K562 (cell line): ENCODE measurements around the gene GGNBP2. TPM values are rescaled to one million over a fixed set of nuclear protein-coding genes. Genes with fewer than 3 reads are reported as not detected.

Experiments
- ATAC-seq: fragments of 200-7000 bp; cut with Tn5 transposase; 3 replicates; pipeline ENCODE4 v1.9.1; 2020; ENCODE audit warnings: moderate library complexity
- BruUV-seq: library from RNA; stranded (reverse); fragments of 400-500 nt; replicated peaks from 2 replicates; lab custom pipeline; 2021; lab: Mats Ljungman, UMichigan
- CTCF ChIA-PET: fragments of 300-600 bp; formaldehyde crosslinking; extraction: SDS; loops from one replicate; lab custom pipeline; 2021; ENCODE audit warnings: low intra/inter-chr PET ratio; lab: Yijun Ruan, JAX
- POLR2A ChIA-PET: fragments of 300-600, 350-650 bp; sonication (Branson Sonifier 250); formaldehyde crosslinking; extraction: SDS; loops from one replicate; lab custom pipeline; 2021; ENCODE audit warnings: antibody characterized with exemption, inconsistent platforms; lab: Yijun Ruan, JAX
- DNase-seq, 4 experiments: peaks; one replicate each; pipeline versions ENCODE4 v3.0.0 to v3.0.0-alpha.2; 2011 to 2018; ENCODE audit warnings: low spot score in 3 of 4, mixed read lengths in 3 of 4; ENCODE audit errors: extremely low read depth in 1 of 4
- FAIRE-seq: peaks from 2 replicates; lab custom pipeline; 2011; peaks lifted over from hg19 to GRCh38; lab: Jason Lieb, UNC
- H2AFZ ChIP-seq: 2 replicates; pipeline ENCODE4 v1.6.0; 2011; ENCODE audit warnings: low read depth, low read length, control low read depth, inconsistent platforms
- H3K27ac ChIP-seq: fragments of 200-600 bp; 3 replicates; pipeline ENCODE4 v1.8.0; 2011; ENCODE audit warnings: low read depth, mild to moderate bottlenecking, control low read depth, inconsistent platforms, low read length, moderate library complexity, mixed read lengths; ENCODE audit errors: extremely low read depth
- H3K27me3 ChIP-seq, 2 experiments: fragments of 300-600 bp in 1 of 2; 2 replicates in 1 of 2; 3 replicates in 1 of 2; pipeline versions ENCODE4 v1.6.0 to v1.8.0; 2011; ENCODE audit warnings: inconsistent platforms in 2 of 2, low read length in 2 of 2, mild to moderate bottlenecking in 1 of 2, mixed read lengths in 1 of 2, moderate library complexity in 1 of 2; ENCODE audit not compliant: control insufficient read depth in 2 of 2, insufficient read depth in 2 of 2
- H3K36me3 ChIP-seq: fragments of 300-600 bp; 3 replicates; pipeline ENCODE4 v1.8.0; 2011; ENCODE audit warnings: mild to moderate bottlenecking, low read length, inconsistent platforms; ENCODE audit not compliant: control insufficient read depth, insufficient read depth
- H3K4me1 ChIP-seq, 2 experiments: fragments of 200-600 bp in 1 of 2; replicated peaks in 1 of 2; 2 replicates in 1 of 2; 3 replicates in 1 of 2; pipeline versions ENCODE4 v1.5.1 to v1.8.0; 2011; ENCODE audit warnings: inconsistent platforms in 2 of 2, low read length in 2 of 2, mild to moderate bottlenecking in 1 of 2, mixed read lengths in 1 of 2, moderate library complexity in 1 of 2; ENCODE audit not compliant: control insufficient read depth in 2 of 2, insufficient read depth in 2 of 2
- H3K4me2 ChIP-seq: 2 replicates; pipeline ENCODE4 v1.6.1; 2011; ENCODE audit warnings: low read length, control low read depth, inconsistent platforms, mixed read lengths; ENCODE audit not compliant: insufficient read depth
- H3K4me3 ChIP-seq: fragments of 200-600 bp; sonication (generic), shearing (Covaris generic); 2 replicates; pipeline ENCODE4 v1.5.1; 2016; ENCODE audit warnings: control low read depth, inconsistent platforms
- H3K79me2 ChIP-seq: fragments of 200-600 bp; 3 replicates; pipeline ENCODE4 v1.8.0; 2011; ENCODE audit warnings: low read length, inconsistent platforms; ENCODE audit not compliant: control insufficient read depth, insufficient read depth
- H3K9ac ChIP-seq, 2 experiments: 2 replicates each; pipeline versions ENCODE4 v1.6.0 to v1.6.1; 2011; ENCODE audit warnings: low read depth in 2 of 2, low read length in 2 of 2, control low read depth in 1 of 2, inconsistent platforms in 1 of 2, mild to moderate bottlenecking in 1 of 2, mixed read lengths in 1 of 2; ENCODE audit not compliant: insufficient read depth in 1 of 2
- H3K9me1 ChIP-seq: one replicate; pipeline ENCODE4 v1.6.0; 2011; ENCODE audit warnings: inconsistent platforms, mild to moderate bottlenecking, low read length, moderate library complexity; ENCODE audit not compliant: control insufficient read depth, insufficient read depth
- H3K9me3 ChIP-seq: replicated peaks from 2 replicates; pipeline ENCODE4 v1.5.1; 2011; ENCODE audit warnings: low read depth, low read length, inconsistent platforms; ENCODE audit not compliant: control insufficient read depth, insufficient read depth
- H4K20me1 ChIP-seq: replicated peaks from 2 replicates; pipeline ENCODE4 v1.6.1; 2011; ENCODE audit warnings: low read length, inconsistent platforms, mixed read lengths; ENCODE audit not compliant: control insufficient read depth, insufficient read depth
- CBFA2T2 ChIP-seq: fragments of 450-650 bp; conservative IDR thresholded peaks from 2 replicates; pipeline ENCODE4 v1.6.1; 2017; ENCODE audit warnings: mild to moderate bottlenecking
- CBFA2T3 ChIP-seq: fragments of 450-650 bp; IDR thresholded peaks from 2 replicates; pipeline ENCODE4 v1.6.1; 2017
- GATA2 ChIP-seq: sonication (generic); formaldehyde crosslinking; IDR thresholded peaks from 2 replicates; pipeline ENCODE4 v1.4.0; 2020; ENCODE audit warnings: mild to moderate bottlenecking, missing genetic modification reagents
- JUND ChIP-seq, 2 experiments: IDR thresholded peaks; 2 replicates in 1 of 2; 3 replicates in 1 of 2; pipeline ENCODE4 v1.6.1; 2011; ENCODE audit warnings: borderline replicate concordance in 2 of 2, low read depth in 2 of 2, low read length in 2 of 2, improper control_type of control experiment in 1 of 2, missing biosample characterization in 1 of 2, missing genetic modification characterization in 1 of 2, missing genetic modification reagents in 1 of 2
- MECOM ChIP-seq: fragments of 250-450 bp; sonication (Bioruptor Pico); IDR thresholded peaks from 2 replicates; pipeline ENCODE4 v1.8.0; 2022; ENCODE audit warnings: inconsistent platforms
- NEUROD1 ChIP-seq: fragments of 150-350 bp; IDR thresholded peaks from 2 replicates; pipeline ENCODE4 v1.6.1; 2014; ENCODE audit warnings: borderline replicate concordance, low read length, low read depth; ENCODE audit not compliant: partially characterized antibody
- POLR2AphosphoS5 ChIP-seq: IDR thresholded peaks from 2 replicates; pipeline ENCODE4 v1.6.1; 2011; ENCODE audit warnings: mild to moderate bottlenecking, low read depth, low read length, moderate library complexity; ENCODE audit not compliant: control insufficient read depth, insufficient read depth
- RCOR1 ChIP-seq, 2 experiments: IDR thresholded peaks; 2 replicates each; pipeline ENCODE4 v1.6.1; 2012; ENCODE audit warnings: low read depth in 2 of 2, low read length in 2 of 2, borderline replicate concordance in 1 of 2, improper control_type of control experiment in 1 of 2
- SNRNP70 ChIP-seq: fragments of 200-400 bp; formaldehyde crosslinking; optimal IDR thresholded peaks from 2 replicates; pipeline ENCODE3; 2017; ENCODE audit warnings: low read depth, low read length
- SOX6 ChIP-seq: fragments of 450-650 bp; IDR thresholded peaks from 2 replicates; pipeline ENCODE4 v1.6.1; 2014; ENCODE audit warnings: mild to moderate bottlenecking
- SPI1 ChIP-seq: IDR thresholded peaks from 2 replicates; pipeline ENCODE4 v1.6.1; 2011; ENCODE audit warnings: low read depth, low read length, control low read depth, borderline replicate concordance
- TCF7 ChIP-seq: sonication (generic); IDR thresholded peaks from 2 replicates; pipeline ENCODE4 v1.6.1; 2016; ENCODE audit warnings: antibody characterized with exemption, borderline replicate concordance
- TRIM24 ChIP-seq, 2 experiments: fragments of 450-650 bp; IDR thresholded peaks; 2 replicates each; pipeline ENCODE4 v1.6.1; 2016
- ZFP30 ChIP-seq: fragments of 250-450 bp; sonication (Bioruptor Pico); IDR thresholded peaks from 2 replicates; pipeline ENCODE4 v1.8.0; 2022; ENCODE audit warnings: moderate library complexity, mild to moderate bottlenecking, inconsistent platforms, borderline replicate concordance
- ZNF143 ChIP-seq: sonication (generic); formaldehyde crosslinking; IDR thresholded peaks from 2 replicates; pipeline ENCODE4 v1.9.0; 2022; ENCODE audit warnings: mild to moderate bottlenecking, missing genetic modification reagents
- ZNF316 ChIP-seq: fragments of 450-650 bp; IDR thresholded peaks from 2 replicates; pipeline ENCODE4 v1.6.1; 2016
- WGBS: fragments of 100-300 bp; shearing (Covaris generic); methylation state at CpG from one replicate; pipeline ENCODE4 v1.1.6; 2016; ENCODE audit warnings: low coverage, mixed read lengths; ENCODE audit not compliant: insufficient coverage; ENCODE audit errors: missing lambda C conversion rate; 5-methylcytosine and 5-hydroxymethylcytosine counted together
- in situ Hi-C: fragments of 300-500 bp; cut with MboI; formaldehyde crosslinking; loops from 4 replicates; pipeline ENCODE4 v1.15.0; 2018; ENCODE audit warnings: inconsistent platforms, mixed read lengths
- intact Hi-C: fragments of 100-400 bp; cut with micrococcal nuclease; formaldehyde crosslinking; loops from 2 replicates; pipeline ENCODE4 v1.14.2; 2022
- polyA plus RNA-seq, 8 experiments: library from polyadenylated mRNA; depleted of rRNA in 4 of 8; stranded (reverse) in 5 of 8; unstranded in 3 of 8; fragments of >200 nt; fragmentation: Nextera tagmentation in 2 of 8; fragmentation: Illumina TruSeq in 1 of 8; extraction: Ambion mirVana in 2 of 8; extraction: Trizol in 1 of 8; gene quantifications; 2 replicates each; pipeline versions ENCODE4 v1.2.1 to v1.2.3, GENCODE V29; 2011 to 2014; ENCODE audit warnings: inconsistent platforms in 1 of 8, missing spikeins in 1 of 8
- total RNA-seq, 7 experiments: library from RNA; depleted of rRNA in 6 of 7; stranded (reverse); fragments of >200 nt in 6 of 7; fragmentation: Illumina TruSeq in 2 of 7; extraction: Trizol in 2 of 7; gene quantifications; 2 replicates each; pipeline versions ENCODE4 v1.2.1 to v1.2.3, GENCODE V29; 2011 to 2021; ENCODE audit warnings: low replicate concordance in 1 of 7
- TF ChIP-seq, protein P1 (sequence below): sonication (generic); formaldehyde crosslinking; IDR thresholded peaks from 2 replicates; pipeline ENCODE4 v1.8.1; 2023; ENCODE audit warnings: mild to moderate bottlenecking, missing genetic modification reagents
- TF ChIP-seq, protein P2 (sequence below): fragments of 250-450 bp; sonication (Bioruptor Pico); IDR thresholded peaks from 2 replicates; pipeline ENCODE4 v1.8.0; 2021; ENCODE audit warnings: borderline replicate concordance, mild to moderate bottlenecking, moderate library complexity; ENCODE audit not compliant: poor library complexity, severe bottlenecking
- TF ChIP-seq, protein P3 (sequence below): sonication (generic); formaldehyde crosslinking; IDR thresholded peaks from 2 replicates; pipeline ENCODE4 v1.8.0; 2022; ENCODE audit warnings: missing genetic modification reagents, mild to moderate bottlenecking, moderate library complexity, borderline replicate concordance

GGNBP2 gene
- total and polyA plus RNA-seq, 9 of the 15 experiments (the other 6 are each of a cell fraction or from before 2014, with no cell fraction given): 35.7 to 96.6 (median 64.1) TPM

GRCh38 chr17:36600465-36600864 is 55.7 kb downstream of the GGNBP2 start:
- no peaks in the 10 kb centered on the region for H3K9me3 ChIP-seq
- H3K9ac ChIP-seq: peak overlapping the region; percentile 91 to 95
- DNase-seq (peak in 2 of 4 experiments; percentile 76 to 87), ATAC-seq (peak; percentile 51), FAIRE-seq (no peak)
- CTCF ChIA-PET: interaction anchor here (0.6 kb wide), 1 partner anchor 612 kb away, joined by 3 read pairs; no protein-coding TSS in a partner anchor
- H4K20me1 ChIP-seq: no peaks in the 10 kb centered on the region
- 0% methylated on average over 3 of the region's 3 CpGs for WGBS
- peaks cover 87% of the 10 kb centered on the region for H3K79me2 ChIP-seq
- POLR2A ChIA-PET: interaction anchor here (1.5 to 3.7 kb wide), 3 partner anchors 8 to 16 kb away, joined by 4 to 32 read pairs (median 10); partner anchors contain the start of gene DHRS11
- H3K4me2 ChIP-seq: peak overlapping the region; percentile 99
- peaks cover 61 to 72% of the 10 kb centered on the region in 2 experiments for H3K4me1 ChIP-seq
- H2AFZ ChIP-seq: peak overlapping the region; percentile 95; the same call in 1 of the 2 replicates
- no peaks in the 10 kb centered on the region for H3K27me3 ChIP-seq
- in situ Hi-C loops: no loop called here
- intact Hi-C loops: loop anchor here (2.0 kb wide), 2 partner anchors 56 to 66 kb away; partner anchors contain the start of genes GGNBP2, MYO19 and PIGW
- peaks cover 61% of the 10 kb centered on the region for H3K36me3 ChIP-seq
- peak overlapping the region; percentile 98 for H3K27ac ChIP-seq
- no peaks in the 10 kb centered on the region for H3K9me1 ChIP-seq
- no TSS peak for BruUV-seq
- peak overlapping the region; percentile 82 for H3K4me3 ChIP-seq
- TF ChIP-seq NEUROD1: peak; percentile 58
- TF ChIP-seq ZNF316: no peak
- TF ChIP-seq RCOR1 (IDR thresholded peaks at IDR 0.05; ENCODE audit: borderline replicate concordance in 1 of 2, low read depth in 2 of 2, low read length in 2 of 2): peak in 1 of 2 experiments; percentile 64; a peak in 2 of 4 replicates
- peak in 1 of 2 experiments; percentile 37; a peak in 2 of 4 replicates for TF ChIP-seq TRIM24 (IDR thresholded peaks at IDR 0.05)
- peak; percentile 51; the same call in 1 of the 2 replicates for TF ChIP-seq MECOM (CRISPR knock-in tag)
- peak; percentile 44 for TF ChIP-seq SOX6
- no peak for TF ChIP-seq SNRNP70
- TF ChIP-seq CBFA2T2: peak; percentile 80
- TF ChIP-seq SPI1: peak; percentile 63
- peak; percentile 49; the same call in 1 of the 2 replicates for TF ChIP-seq POLR2AphosphoS5
- TF ChIP-seq, protein P1, sequence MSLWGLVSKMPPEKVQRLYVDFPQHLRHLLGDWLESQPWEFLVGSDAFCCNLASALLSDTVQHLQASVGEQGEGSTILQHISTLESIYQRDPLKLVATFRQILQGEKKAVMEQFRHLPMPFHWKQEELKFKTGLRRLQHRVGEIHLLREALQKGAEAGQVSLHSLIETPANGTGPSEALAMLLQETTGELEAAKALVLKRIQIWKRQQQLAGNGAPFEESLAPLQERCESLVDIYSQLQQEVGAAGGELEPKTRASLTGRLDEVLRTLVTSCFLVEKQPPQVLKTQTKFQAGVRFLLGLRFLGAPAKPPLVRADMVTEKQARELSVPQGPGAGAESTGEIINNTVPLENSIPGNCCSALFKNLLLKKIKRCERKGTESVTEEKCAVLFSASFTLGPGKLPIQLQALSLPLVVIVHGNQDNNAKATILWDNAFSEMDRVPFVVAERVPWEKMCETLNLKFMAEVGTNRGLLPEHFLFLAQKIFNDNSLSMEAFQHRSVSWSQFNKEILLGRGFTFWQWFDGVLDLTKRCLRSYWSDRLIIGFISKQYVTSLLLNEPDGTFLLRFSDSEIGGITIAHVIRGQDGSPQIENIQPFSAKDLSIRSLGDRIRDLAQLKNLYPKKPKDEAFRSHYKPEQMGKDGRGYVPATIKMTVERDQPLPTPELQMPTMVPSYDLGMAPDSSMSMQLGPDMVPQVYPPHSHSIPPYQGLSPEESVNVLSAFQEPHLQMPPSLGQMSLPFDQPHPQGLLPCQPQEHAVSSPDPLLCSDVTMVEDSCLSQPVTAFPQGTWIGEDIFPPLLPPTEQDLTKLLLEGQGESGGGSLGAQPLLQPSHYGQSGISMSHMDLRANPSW (CRISPR knock-in tag): no peak
- 0 out of 2 replicates have a peak, but pooled peaks have one; percentile 20 for TF ChIP-seq GATA2 (CRISPR knock-in tag)
- TF ChIP-seq, protein P2, sequence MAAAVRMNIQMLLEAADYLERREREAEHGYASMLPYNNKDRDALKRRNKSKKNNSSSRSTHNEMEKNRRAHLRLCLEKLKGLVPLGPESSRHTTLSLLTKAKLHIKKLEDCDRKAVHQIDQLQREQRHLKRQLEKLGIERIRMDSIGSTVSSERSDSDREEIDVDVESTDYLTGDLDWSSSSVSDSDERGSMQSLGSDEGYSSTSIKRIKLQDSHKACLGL (CRISPR knock-in tag): no peak
- TF ChIP-seq, protein P3, sequence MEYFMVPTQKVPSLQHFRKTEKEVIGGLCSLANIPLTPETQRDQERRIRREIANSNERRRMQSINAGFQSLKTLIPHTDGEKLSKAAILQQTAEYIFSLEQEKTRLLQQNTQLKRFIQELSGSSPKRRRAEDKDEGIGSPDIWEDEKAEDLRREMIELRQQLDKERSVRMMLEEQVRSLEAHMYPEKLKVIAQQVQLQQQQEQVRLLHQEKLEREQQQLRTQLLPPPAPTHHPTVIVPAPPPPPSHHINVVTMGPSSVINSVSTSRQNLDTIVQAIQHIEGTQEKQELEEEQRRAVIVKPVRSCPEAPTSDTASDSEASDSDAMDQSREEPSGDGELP: no peak
- TF ChIP-seq TCF7: no peak
- TF ChIP-seq ZFP30 (CRISPR knock-in tag): no peak
- TF ChIP-seq JUND (IDR thresholded peaks at IDR 0.05; ENCODE audit: borderline replicate concordance, low read depth, low read length): no peak; the same call in 1 of the 2 replicates
- peak; percentile 20; the same call in 1 of the 3 replicates for TF ChIP-seq JUND (tag; IDR thresholded peaks at IDR 0.05; ENCODE audit: borderline replicate concordance, low read depth, low read length)
- peak; percentile 91 for TF ChIP-seq CBFA2T3
- TF ChIP-seq ZNF143 (CRISPR knock-in tag): no peak
